GM21619 (cell line): ENCODE results near the gene S100A9.
"Not testable (repeated sequence)": the region's sequence is repeated elsewhere in the genome, so short reads cannot be mapped to it uniquely, and the experiment has no call there.

Experiments
- ATAC-seq: cut with Tn5 transposase; IDR thresholded peaks from one replicate; pipeline ENCODE4 v1.9.1; 2021; ENCODE audit not compliant: unreplicated experiment

The S100A9 gene

GRCh38 chr1:153405825-153406599 is 48.4 kb downstream of the S100A9 start:
- not testable (repeated sequence) for ATAC-seq

- ATAC-seq: not testable (repeated sequence)
Measured at GRCh38 chr1:153407274-153407673, 49.6 kb downstream of the S100A9 start.
